ENCODE measurements around the gene ABHD1.

ABHD1 gene

DNA sequence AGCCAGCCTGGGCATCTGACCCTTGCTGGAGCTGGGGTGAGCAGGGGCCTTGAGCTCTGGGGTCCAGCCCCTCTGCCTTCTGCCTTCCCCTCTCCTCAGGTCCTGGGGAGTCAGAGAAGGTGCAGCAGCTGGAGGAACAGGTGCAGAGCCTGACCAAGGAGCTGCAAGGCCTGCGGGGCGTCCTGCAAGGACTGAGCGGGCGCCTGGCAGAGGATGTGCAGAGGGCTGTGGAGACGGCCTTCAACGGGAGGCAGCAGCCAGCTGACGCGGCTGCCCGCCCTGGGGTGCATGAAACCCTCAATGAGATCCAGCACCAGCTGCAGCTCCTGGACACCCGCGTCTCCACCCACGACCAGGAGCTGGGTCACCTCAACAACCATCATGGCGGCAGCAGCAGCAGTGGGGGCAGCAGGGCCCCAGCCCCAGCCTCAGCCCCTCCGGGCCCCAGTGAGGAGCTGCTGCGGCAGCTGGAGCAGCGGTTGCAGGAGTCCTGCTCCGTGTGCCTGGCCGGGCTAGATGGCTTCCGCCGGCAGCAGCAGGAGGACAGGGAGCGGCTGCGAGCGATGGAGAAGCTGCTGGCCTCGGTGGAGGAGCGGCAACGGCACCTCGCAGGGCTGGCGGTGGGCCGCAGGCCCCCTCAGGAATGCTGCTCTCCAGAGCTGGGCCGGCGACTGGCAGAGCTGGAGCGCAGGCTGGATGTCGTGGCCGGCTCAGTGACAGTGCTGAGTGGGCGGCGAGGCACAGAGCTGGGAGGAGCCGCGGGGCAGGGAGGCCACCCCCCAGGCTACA is 41.4 kb upstream of the ABHD1 start:
- peaks cover 3% of the 10 kb centered on the region; the same call in 1 of the 2 replicates for H3K27me3 ChIP-seq (ENCODE audit: control insufficient read depth, insufficient read depth, low read length)
- no peak overlapping the region for H3K4me3 ChIP-seq (ENCODE audit: low read depth, low read length)
- no peak overlapping the region for H3K9ac ChIP-seq (ENCODE audit: low read length)
- H3K36me3 ChIP-seq (ENCODE audit: control insufficient read depth, insufficient read depth, low read length) = no peaks in the 10 kb centered on the region
- H3K27ac ChIP-seq (ENCODE audit: low read depth, low read length) = no peak overlapping the region
- H3K4me1 ChIP-seq (ENCODE audit: control insufficient read depth, insufficient read depth, low read length) = peaks cover 25% of the 10 kb centered on the region
- H3K9me3 ChIP-seq (ENCODE audit: control insufficient read depth, insufficient read depth, low read depth, low read length) = no peaks in the 10 kb centered on the region

GRCh38 chr2:27082773-27083409 is 40.7 kb upstream of the ABHD1 start:
- H3K36me3 ChIP-seq (ENCODE audit: control insufficient read depth, insufficient read depth, low read length) = no peaks in the 10 kb centered on the region
- H3K27ac ChIP-seq (ENCODE audit: low read depth, low read length) = no peak overlapping the region
- no peak overlapping the region for H3K9ac ChIP-seq (ENCODE audit: low read length)
- peaks cover 10% of the 10 kb centered on the region; the same call in 1 of the 2 replicates for H3K27me3 ChIP-seq (ENCODE audit: control insufficient read depth, insufficient read depth, low read length)
- H3K9me3 ChIP-seq (ENCODE audit: control insufficient read depth, insufficient read depth, low read depth, low read length) = no peaks in the 10 kb centered on the region
- H3K4me3 ChIP-seq (ENCODE audit: low read depth, low read length) = no peak overlapping the region
- H3K4me1 ChIP-seq (ENCODE audit: control insufficient read depth, insufficient read depth, low read length) = peaks cover 28% of the 10 kb centered on the region

- H3K27me3 ChIP-seq (ENCODE audit: control insufficient read depth, insufficient read depth, low read length) = peaks cover 10% of the 10 kb centered on the region; the same call in 1 of the 2 replicates
- no peaks in the 10 kb centered on the region for H3K36me3 ChIP-seq (ENCODE audit: control insufficient read depth, insufficient read depth, low read length)
- H3K4me3 ChIP-seq (ENCODE audit: low read depth, low read length) = no peak overlapping the region
- no peaks in the 10 kb centered on the region for H3K9me3 ChIP-seq (ENCODE audit: control insufficient read depth, insufficient read depth, low read depth, low read length)
- no peak overlapping the region for H3K27ac ChIP-seq (ENCODE audit: low read depth, low read length)
- peaks cover 25% of the 10 kb centered on the region for H3K4me1 ChIP-seq (ENCODE audit: control insufficient read depth, insufficient read depth, low read length)
- no peak overlapping the region for H3K9ac ChIP-seq (ENCODE audit: low read length)
Measured at GRCh38 chr2:27083410-27084296, 40.0 kb upstream of the ABHD1 start.

DNA sequence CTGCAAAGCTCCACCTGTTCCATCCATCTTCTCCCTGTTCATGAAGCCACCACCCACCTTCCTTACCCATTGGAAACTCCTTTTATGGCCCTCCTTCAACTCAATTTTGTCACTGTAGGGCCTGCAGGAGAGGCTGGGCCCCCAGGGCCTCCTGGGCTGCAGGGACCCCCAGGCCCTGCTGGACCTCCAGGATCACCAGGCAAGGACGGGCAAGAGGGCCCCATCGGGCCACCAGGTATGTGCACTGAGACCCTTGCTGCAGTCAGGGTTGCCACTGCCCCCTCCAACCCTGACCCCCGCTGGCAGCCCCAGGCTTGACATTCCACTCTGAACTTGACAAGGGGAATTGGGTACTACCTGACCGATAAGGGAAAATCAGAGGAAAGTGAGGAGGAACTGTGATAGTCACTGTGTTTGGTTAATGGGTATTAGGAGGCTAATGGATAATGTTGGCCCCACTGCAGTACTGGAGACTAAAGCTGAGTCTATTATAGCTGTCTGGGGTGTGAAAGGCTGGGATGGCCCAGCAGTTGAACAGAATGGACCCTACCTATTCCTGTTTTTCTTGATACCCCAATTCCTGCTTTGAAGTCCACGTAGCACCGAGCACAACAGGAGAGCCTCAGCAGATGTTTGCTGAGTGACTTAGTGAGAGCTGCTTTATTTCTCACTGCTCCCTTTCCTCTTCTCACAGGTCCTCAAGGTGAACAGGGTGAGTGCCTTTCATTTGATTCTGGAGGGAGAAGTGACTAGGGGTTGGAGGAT is 39.1 kb upstream of the ABHD1 start:
- no peak overlapping the region for H3K4me3 ChIP-seq (ENCODE audit: low read depth, low read length)
- no peak overlapping the region for H3K27ac ChIP-seq (ENCODE audit: low read depth, low read length)
- H3K9me3 ChIP-seq (ENCODE audit: control insufficient read depth, insufficient read depth, low read depth, low read length) = no peaks in the 10 kb centered on the region
- peaks cover 10% of the 10 kb centered on the region; the same call in 1 of the 2 replicates for H3K27me3 ChIP-seq (ENCODE audit: control insufficient read depth, insufficient read depth, low read length)
- no peaks in the 10 kb centered on the region for H3K36me3 ChIP-seq (ENCODE audit: control insufficient read depth, insufficient read depth, low read length)
- H3K4me1 ChIP-seq (ENCODE audit: control insufficient read depth, insufficient read depth, low read length) = peaks cover 18% of the 10 kb centered on the region
- no peak overlapping the region for H3K9ac ChIP-seq (ENCODE audit: low read length)

DNA sequence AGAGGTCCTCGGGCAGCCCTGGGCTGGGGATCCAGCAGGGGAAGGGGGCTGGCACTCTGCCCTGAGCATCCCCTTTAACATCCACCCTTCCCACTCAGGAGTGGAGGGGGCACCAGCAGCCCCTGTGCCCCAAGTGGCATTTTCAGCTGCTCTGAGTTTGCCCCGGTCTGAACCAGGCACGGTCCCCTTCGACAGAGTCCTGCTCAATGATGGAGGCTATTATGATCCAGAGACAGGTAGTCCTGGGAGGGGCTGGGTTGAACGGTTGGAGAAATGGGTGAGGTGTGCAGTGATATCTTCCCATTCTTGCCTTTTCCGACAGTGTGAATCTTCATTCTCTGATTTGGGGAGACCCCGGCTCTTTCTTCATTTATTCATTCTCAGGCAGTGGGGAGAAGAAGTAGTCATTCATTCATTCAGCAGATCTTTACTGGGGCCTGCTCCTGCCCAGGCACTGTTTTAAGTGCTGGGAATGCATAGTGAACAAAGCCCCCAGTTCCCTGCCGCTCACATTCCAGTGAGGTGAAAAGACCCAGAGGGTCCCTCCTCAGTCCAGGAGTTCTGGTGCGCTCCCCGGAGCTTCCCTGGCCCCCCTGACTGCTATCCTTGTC is 38.4 kb upstream of the ABHD1 start:
- Histone ChIP-seq H3K9me3 (ENCODE audit: control insufficient read depth, insufficient read depth, low read depth, low read length) (no peaks in the 10 kb centered on the region), H3K9ac (ENCODE audit: low read length) (peak overlapping the region; percentile 47), H3K4me3 (ENCODE audit: low read depth, low read length) (peak overlapping the region; percentile 64), H3K4me1 (ENCODE audit: control insufficient read depth, insufficient read depth, low read length) (peaks cover 18% of the 10 kb centered on the region), H3K27ac (ENCODE audit: low read depth, low read length) (no peak overlapping the region), H3K27me3 (ENCODE audit: control insufficient read depth, insufficient read depth, low read length) (peaks cover 10% of the 10 kb centered on the region; the same call in 1 of the 2 replicates), H3K36me3 (ENCODE audit: control insufficient read depth, insufficient read depth, low read length) (no peaks in the 10 kb centered on the region)

DNA sequence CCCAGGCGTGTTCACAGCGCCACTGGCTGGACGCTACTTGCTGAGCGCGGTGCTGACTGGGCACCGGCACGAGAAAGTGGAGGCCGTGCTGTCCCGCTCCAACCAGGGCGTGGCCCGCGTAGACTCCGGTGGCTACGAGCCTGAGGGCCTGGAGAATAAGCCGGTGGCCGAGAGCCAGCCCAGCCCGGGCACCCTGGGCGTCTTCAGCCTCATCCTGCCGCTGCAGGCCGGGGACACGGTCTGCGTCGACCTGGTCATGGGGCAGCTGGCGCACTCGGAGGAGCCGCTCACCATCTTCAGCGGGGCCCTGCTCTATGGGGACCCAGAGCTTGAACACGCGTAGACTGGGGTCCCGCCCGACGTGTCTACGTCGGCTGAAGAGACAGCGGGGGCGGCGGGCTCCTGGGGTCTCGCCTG is 37.9 kb upstream of the ABHD1 start:
- Histone ChIP-seq H3K9ac (ENCODE audit: low read length) (peak overlapping the region; percentile 47), H3K27ac (ENCODE audit: low read depth, low read length) (peak overlapping the region; percentile 41; the same call in 1 of the 2 replicates), H3K9me3 (ENCODE audit: control insufficient read depth, insufficient read depth, low read depth, low read length) (no peaks in the 10 kb centered on the region), H3K27me3 (ENCODE audit: control insufficient read depth, insufficient read depth, low read length) (peaks cover 10% of the 10 kb centered on the region; the same call in 1 of the 2 replicates), H3K4me1 (ENCODE audit: control insufficient read depth, insufficient read depth, low read length) (peaks cover 15% of the 10 kb centered on the region), H3K4me3 (ENCODE audit: low read depth, low read length) (peak overlapping the region; percentile 64), H3K36me3 (ENCODE audit: control insufficient read depth, insufficient read depth, low read length) (no peaks in the 10 kb centered on the region)

- H3K36me3 ChIP-seq (ENCODE audit: control insufficient read depth, insufficient read depth, low read length) = no peaks in the 10 kb centered on the region
- H3K9ac ChIP-seq (ENCODE audit: low read length) = peak overlapping the region; percentile 47
- no peaks in the 10 kb centered on the region for H3K9me3 ChIP-seq (ENCODE audit: control insufficient read depth, insufficient read depth, low read depth, low read length)
- H3K27ac ChIP-seq (ENCODE audit: low read depth, low read length) = peak overlapping the region; percentile 41; the same call in 1 of the 2 replicates
- peaks cover 12% of the 10 kb centered on the region for H3K4me1 ChIP-seq (ENCODE audit: control insufficient read depth, insufficient read depth, low read length)
- peaks cover 10% of the 10 kb centered on the region; the same call in 1 of the 2 replicates for H3K27me3 ChIP-seq (ENCODE audit: control insufficient read depth, insufficient read depth, low read length)
- peak overlapping the region; percentile 64 for H3K4me3 ChIP-seq (ENCODE audit: low read depth, low read length)
Measured at GRCh38 chr2:27086090-27086723, 37.4 kb upstream of the ABHD1 start.

GRCh38 chr2:27086724-27087593 is 36.7 kb upstream of the ABHD1 start, which contains the start of gene KHK:
Gene KHK (plus strand): TSS chr2:27086772. CDS start chr2:27087260, 488 bp downstream.
- H3K4me3 ChIP-seq (ENCODE audit: low read depth, low read length) = peak within 1 kb of the TSS; percentile 64
- peak within 1 kb of the TSS; percentile 41; the same call in 1 of the 2 replicates for H3K27ac ChIP-seq (ENCODE audit: low read depth, low read length)
- H3K9ac ChIP-seq (ENCODE audit: low read length) = peak within 1 kb of the TSS; percentile 47
- no peaks in the 10 kb centered on the region for H3K36me3 ChIP-seq (ENCODE audit: control insufficient read depth, insufficient read depth, low read length)
- peaks cover 10% of the 10 kb centered on the region; the same call in 1 of the 2 replicates for H3K27me3 ChIP-seq (ENCODE audit: control insufficient read depth, insufficient read depth, low read length)
- no peaks in the 10 kb centered on the region for H3K9me3 ChIP-seq (ENCODE audit: control insufficient read depth, insufficient read depth, low read depth, low read length)
- H3K4me1 ChIP-seq (ENCODE audit: control insufficient read depth, insufficient read depth, low read length) = 0 out of 2 replicates have a peak, but pooled peaks cover 7% of the 10 kb centered on the region
